NCI-H345 treated with DMSO at 0.1 percent for 48 hours (cell line): ENCODE measurements around the gene CREBBP.
A peak's percentile ranks its signal among the peaks of the same experiment; 100 is the strongest.

Experiments
- DNase-seq: peaks from one replicate; lab custom pipeline; 2025; ENCODE audit not compliant: unreplicated experiment; lab: John Stamatoyannopoulos, UW

CREBBP gene

DNA sequence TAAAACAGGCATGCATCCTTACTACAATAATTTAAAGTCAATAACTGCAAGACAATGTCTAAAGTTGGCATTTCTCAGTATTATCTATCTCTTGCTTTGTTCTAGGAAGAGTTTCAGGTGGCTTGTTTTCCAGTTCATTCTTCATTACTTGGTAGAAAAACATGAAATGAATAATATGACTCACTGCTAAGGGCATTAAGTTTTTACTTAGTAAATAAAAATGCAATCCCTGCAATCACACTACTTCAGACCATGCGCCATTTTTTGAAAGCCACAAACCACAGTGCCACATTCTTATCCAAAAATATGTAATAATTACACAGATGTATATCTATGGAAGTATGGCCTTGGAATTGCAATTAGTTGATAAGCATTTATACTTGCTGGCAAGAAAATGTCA is 55.4 kb downstream of the CREBBP start:
- no peak for DNase-seq

DNA sequence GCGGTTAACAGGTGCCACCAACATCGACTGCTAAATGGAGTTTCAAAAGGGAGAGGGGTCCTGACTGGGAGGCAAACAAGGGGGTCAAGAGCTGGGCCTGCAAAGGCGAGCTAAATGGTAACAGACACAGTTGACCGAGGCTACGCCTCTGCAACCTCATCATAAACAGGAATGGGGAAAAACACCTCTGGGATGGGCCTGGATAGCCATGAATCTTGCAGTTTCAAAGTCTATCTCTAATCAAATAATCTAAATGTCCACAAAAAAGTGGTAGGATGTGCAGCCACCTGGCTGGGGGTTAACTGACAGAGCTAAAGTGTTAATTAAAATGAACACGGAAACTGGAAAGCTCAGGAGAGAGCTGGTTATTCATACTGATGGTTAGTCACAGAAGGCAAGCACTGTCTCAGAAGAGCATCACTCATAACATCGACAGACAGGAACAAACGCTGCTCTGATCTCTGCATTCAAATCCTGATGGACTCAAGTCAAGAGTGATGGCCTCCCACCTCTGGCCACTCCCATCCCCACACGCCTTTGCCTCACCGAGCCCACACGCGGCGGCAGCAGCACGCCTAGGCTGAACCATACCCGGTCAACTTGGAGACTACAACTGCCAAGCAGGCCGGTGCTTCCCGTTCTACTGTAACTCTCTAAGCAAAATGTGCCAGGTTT is 56.3 kb downstream of the CREBBP start:
- no peak for DNase-seq

DNA sequence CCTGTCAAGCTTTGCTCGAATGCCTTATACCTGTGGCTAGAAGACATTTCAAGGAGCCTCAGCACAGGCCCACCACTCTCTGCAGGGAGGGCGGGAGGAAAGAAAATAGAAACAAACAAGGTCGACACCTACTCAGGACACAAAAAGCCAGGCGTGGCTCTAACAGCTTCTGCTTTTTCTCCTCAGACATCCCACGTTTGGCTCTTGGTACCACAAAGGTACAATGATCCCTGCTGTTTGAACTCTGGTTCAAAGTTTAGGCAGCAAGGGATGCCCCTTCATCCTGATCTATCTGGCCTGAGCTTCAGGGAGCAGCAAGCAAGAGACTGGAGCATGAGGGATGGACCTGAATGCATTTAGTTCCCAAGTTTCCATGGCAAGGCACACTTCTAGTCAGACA is 57.1 kb downstream of the CREBBP start:
- no peak for DNase-seq

DNA sequence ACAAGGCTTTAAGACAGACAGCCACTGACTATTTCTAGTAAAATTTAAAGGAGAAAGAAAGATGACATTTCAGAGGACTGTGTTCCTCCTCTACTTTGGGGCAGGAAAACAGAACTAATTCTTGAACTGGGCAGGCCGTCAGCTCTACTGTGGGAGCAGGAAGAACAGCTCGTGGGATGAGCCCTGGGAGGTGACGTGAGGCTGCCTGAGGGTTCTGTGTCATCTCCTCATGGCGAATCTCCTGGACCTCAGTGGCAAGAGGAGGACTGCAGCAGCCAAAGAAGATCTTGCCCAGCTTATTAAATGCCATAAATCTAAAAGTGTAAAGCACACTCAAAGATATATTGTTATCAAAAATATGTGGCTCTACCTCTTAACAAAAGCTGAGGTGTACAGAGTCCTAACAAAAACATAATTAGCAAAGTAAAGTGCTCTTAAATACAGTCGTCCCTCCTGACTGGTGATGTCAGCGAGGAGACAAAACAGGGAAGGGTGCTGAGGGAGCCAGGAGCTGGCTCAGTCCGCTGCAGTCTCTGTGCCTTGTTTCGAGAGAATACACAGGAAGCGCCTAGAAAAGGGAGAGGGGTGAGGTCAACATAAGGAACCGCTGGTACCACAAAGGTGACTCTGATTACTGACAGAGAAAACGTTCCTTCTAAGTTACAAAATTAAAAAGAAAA is 58.0 kb downstream of the CREBBP start:
- DNase-seq = peak; percentile 5

DNA sequence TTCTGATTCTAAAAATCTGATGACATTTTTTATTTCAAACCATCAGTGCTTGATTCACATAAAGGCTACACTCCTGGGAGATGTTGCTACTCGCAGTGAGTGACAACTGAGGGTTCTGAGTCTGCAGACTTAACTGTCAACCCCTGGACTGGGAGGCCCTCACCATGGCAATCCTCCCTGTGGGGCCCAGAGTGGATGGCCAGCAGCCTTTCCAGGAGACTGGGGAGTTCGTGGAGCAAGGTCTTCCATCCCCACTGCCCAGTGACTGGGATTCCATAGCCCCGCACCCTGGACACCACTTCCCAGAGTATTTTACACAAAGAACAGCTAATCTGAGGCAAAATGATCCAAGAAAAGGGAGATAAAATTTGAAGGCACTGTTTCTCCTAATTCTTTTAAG is 59.3 kb downstream of the CREBBP start:
- no peak for DNase-seq

DNA sequence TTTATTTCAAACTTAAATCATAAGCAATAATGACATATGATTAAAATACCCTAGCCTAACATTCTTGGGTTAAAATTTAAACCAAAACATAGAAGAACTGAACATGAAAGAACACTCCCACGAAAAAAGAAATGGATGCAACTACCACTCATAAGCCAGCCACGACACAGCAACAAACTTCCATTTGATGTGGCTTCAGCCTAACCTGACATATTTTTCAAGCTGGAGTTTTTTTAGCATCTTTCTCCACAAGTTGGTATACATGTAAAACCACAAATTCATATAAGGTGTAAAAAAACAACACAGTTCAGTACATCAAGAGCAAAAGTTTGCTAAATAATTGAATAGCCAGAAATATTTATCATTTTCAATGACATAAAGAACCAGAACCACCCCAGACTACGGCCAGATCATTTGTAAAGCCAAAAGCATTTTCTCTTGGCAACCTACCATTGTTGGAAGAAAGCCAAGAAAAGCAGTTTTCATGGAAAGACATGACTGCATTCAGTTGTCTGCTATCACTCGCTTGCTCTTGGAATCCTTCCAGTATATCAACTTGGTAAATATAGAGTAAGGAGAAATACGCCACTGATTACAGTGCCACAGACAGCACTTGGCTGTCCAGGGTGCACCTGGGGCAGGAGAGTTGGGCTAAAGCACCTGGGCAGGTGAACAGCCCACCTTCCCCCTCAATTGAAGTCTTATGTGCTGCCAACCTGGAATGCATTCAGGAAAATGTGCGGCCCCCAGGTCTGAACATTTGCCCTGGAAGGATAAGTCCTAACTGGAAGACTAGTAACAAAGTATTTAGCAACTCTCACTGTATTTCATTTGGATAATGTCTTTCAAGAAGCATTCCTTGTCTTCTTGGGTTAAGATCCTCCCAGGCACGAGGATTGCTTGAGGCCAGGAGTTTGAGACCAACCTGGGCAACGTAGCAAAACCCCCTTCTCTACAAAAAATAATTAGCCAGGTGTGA is 60.5 kb downstream of the CREBBP start:
- peak; percentile 99 for DNase-seq

DNA sequence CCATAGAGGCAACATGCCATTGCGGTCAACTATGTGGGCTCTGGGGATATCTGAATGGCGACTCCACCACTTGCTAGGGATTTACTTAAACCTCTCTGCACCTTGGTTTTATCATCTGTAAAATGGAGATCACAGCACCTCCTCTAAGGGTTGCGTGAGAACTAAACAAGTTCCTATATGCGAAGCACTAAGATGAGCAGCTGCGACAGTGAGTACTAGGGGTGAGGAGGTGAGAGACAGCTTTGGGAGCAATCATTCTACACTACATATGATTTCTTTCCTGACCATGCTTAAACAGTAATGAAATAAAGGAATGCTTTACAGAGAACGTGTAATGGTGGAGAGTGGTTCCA is 61.4 kb downstream of the CREBBP start:
- no peak for DNase-seq

DNA sequence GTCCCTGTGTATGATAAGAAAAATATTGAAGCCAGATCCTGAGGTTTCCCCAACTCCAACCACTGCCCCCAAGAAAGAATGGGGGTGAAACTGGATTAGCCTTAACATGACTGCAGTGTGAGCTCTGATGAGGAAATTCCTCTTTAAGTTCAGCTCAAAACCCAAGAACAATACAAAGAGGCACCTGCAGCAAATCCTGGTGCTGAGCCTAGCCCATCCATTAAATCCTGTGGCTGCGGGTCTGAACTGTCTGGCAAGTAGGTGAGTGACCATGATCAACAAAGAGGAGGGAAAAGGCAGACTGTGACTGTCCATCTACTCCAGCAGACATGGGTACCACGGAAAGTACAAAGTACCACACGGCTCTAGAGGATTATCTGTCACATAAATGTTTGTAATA is 64.2 kb downstream of the CREBBP start:
- no peak for DNase-seq

DNA sequence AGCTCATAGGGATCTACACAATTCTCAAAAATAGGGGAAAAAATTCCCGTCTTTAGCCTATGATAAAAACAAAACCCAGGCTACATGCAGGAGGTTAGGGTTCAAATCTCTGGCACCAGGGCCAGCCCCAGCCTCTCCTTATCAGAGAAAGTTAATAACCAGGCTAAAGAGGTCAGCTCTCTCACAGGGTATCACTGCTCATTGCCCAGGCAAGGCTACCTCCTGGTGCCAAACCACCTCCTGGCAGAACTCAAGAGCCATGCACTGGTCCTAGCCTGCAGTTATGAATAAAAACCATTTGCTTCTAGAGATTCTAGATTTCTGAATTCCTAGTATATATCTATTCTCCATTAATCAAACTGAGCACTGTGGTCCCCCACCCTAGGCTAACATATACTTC is 65.8 kb downstream of the CREBBP start:
- no peak for DNase-seq

DNA sequence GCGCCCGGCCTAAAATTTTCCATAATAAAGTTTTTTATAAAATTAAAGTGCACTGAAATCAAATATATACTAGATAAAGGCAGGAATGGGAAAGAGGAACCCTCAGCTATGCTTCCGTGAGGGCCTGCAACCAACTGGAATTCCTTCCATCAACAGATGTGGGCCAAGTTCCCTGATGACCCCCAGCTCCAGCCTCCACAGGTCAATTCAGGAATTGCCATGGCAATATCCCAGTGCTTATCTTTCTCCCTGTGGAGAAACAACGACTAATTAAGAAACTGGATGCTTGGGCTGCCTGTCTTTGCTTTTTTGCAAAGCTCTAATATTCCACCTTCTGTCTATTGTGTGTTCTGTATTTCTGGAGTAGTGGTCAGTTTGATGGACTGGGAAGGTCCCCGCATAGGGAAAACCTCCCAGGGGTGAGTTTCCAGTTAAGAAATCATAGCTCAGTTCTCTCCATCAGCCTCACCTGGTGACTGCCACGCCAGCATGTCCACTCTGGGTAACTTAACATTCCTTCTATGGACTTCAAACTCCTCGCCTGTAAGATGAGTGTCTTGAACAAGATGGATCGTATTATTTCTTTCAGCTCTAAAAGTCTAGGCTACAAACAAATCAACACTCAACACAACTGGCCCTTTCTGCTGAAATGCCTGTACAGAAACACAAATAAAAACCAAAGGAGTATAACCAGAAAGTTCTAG is 67.9 kb downstream of the CREBBP start:
- DNase-seq = no peak

DNA sequence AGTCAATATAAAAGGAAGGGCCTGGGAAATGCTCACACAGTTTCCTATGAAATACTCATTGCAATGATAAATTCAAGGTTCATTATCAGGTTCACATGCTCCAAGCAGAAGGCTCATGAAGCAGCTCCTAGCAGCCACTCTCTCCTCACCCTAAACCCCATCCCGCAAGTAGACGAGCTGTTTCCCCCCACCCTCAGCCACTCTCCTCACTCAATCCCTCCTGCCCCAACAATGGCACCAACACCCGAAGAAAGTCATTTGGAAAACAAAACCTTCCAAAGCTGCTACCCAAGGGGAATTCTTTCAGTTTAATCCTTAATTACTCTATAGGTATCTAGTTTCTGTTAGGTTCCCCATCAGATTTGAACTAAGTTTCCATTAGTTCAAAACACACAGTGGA is 69.7 kb downstream of the CREBBP start:
- DNase-seq = no peak

DNA sequence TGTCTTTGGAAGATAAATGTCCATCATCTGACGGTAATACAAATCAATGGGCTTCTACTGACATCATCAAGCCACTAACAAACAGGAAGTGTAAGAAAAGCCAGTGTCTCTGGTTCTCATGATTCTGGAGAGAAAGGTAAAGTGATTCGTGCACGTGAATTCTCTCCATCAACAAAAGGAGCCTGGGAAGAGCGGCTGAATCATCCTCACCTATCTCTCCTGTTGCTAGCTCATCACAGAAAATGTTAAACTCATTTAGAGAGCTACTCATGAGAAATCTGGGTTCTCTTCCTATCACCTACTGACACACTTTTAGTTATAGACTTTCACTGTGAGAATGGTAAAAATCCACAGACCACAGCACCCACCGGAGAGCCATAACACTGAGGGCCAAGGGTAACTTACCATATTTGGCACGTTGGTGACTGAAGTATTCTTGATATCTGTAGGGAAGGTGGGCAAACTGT is 70.3 kb downstream of the CREBBP start:
- no peak for DNase-seq

DNA sequence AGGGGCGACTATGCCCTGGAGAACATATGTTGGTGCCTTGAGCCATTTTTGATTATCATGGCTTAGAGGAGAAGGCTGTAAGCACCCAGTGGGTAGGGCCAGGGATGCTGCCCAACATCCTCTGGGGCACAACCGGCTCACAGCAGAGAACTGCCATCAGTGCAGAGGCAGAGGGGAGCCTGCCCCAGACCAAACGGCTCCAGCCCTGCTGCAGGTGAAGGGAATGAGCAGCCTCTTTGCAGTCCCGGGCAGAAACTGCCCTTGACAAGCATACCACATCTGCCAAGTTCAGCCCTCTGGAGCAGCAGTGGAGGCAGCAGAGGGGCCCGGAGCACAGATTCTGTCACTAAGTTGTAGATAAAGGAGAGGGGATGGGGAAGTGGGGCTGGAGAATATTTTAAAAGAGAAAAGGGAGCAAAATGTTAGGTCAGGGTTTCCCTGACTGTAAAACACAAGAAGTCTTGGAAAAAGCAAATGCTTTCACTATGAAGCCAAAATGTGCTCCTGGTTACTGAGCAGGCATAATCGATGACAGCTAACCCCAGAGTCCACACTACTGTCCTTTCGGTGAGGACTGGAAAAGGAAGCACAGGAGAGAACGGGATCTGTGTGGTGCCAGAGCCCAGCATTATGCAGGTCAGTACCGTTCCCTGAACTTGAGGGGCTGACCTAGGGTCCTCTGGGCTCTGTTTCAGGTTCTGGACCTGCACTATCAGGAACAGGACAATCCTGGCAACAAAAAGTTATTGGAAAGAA is 72.0 kb downstream of the CREBBP start:
- no peak for DNase-seq

DNA sequence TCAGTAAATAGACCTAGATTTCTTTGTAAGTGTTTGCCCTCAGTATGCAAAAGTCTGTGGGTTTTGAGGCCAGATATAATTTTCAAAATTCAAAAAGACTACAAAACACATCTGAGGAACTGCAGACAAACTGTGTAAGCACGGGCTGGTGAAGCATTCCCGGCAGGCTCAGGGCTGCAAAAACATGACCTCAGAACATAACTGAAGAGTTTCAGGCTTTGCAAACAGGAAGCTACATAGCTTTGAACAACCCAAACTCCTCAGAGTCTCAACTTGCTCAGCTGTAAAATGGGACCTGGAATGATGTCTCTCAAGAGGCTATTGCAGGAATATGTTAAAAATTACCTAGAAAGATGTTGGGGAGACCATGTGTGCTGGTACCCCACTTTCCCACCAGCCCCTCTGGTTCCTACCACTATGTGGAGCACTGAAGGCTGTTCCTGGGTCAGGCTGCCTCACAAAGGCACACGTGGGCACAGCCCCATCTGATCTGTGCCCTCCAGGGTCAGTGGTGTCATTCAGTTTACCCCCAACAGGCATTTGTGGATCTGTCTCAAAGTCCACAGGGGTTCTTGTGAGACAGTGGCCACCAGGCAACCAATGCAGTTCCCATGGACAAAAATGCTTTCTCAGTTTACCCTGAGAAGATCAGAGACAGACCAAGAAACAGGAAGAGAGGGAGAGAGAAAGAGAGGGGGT is 72.9 kb downstream of the CREBBP start:
- DNase-seq = no peak

DNA sequence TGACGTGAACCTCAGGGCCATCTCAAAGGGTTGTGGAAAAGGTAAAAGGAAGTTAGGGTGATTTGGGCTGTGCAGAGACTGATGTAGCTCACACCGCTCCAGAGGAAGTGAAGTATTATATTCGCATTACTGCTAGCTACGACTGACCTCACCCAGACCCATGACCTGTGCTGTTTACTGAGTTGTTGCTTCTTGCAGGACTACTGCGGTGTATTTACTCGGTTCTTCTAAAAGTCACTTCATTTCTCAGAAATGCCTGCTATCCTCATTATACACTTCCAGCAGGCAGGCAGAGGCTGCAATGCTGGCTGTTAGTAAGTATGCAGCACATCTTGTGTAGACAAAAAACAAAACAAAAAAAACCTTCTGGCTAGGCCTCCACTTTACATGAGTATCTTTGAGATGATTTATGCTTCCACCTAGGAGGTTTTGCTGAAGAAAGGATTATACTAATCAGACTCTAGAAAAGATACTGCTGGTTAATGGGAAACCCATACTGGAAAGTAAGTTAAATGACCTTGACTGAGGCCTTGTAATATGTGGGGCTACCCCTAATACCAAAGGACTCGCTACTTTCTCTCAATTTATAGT is 76.0 kb downstream of the CREBBP start:
- no peak for DNase-seq

DNA sequence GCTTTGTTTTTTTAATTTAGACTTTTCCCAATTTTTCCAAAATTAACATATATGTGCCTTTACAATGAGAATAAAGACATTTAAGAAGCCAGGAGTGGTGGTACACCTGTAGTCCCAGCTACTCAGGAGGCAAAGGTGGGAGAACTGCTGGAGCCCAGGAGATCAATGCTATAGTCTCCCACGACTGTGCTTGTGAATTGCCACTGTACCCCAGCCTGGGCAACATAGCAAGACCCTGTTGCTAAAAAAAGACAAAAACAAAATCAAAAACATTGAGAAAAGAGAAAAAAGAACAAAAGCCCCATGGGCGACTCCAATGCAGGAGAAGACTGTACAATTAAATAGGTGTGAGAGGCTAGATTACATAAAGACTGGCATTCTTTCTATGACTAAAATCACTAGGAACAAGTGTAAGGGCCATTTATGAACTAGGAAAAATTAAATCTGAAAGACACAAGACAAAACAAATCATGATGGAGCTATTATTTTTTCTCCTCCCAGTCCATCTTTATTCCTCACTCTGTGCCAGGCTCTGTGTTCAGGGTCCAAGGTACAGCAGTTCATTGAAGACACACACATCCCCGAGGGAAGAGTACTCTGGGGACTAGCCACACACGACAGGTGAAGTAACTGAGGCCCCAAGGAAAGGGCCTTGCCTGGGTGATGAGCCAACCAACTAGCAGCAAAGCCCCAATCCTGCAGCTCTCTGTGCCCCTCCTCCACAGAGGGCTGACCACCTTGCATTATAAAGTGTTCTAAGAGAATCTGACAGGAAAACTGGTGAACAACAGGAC is 79.8 kb downstream of the CREBBP start:
- no peak for DNase-seq

DNA sequence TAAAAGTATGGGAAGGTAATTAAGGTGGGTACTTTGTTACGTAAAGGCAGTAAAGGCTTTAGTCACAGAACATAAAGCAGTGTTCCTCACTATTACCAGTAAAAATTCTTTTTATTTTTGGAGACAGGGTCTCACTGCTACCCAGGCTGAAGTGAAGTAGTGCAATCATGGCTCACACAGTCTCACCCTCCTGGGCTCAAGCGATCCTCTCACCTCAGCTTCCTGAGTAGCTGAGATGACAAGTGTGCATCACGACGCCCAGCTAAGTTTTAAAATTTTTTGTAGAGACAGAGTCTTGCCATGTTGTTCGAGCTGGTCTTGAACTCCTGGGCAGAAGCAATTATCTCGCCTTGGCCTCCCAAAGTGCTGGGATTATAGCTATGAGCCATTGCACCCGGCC is 80.5 kb downstream of the CREBBP start:
- no peak for DNase-seq

DNA sequence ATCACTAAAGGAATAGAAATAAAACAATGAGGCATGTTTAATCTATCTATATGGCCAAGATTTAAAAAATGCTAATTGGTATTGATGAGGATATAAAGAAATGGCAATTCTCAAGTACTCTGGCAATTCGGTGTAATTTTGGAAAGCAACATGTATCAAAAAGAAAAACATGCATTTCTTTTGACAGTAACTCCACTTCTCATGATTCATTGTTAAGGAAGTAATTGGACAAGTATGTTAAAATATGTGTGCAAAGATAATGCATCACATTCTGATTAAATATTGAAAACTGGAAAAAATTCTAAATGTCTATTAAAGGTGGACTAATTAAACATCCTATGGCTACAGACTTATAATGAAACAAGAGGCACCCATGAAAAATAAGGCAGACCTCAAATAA is 81.2 kb downstream of the CREBBP start:
- no peak for DNase-seq

DNA sequence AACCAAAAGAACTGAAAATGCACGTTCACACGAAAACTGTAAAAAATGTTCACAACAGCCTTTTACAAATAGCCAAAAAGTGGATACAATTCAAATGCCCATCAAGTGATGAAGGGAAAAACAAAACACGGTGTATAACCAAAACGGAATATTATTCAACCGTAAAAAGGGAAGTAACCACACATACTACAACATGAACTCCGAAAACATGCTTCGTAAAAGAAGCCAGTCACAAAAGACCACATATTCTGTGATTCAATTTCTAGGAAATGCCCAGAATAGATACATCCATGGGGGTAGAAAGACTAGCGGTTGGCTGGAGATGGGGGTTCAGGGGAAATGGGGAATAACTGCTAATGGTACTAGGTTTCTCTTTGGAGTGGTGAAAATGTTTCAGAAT is 81.7 kb downstream of the CREBBP start:
- DNase-seq = no peak
